Motor neuron (in vitro differentiated cells): ENCODE results near the gene OR1E2. TPM values are rescaled to one million over a fixed set of nuclear protein-coding genes. Genes with fewer than 3 reads are reported as not detected.
A peak's percentile ranks its signal among the peaks of the same experiment; 100 is the strongest.

Experiments used
- ATAC-seq, 8 experiments: fragments of 200-7000 bp; cut with Tn5 transposase; replicated peaks in 6 of 8; 2 replicates each; pipeline ENCODE4 v1.8.0; 2021; ENCODE audit warnings: mild to moderate bottlenecking in 8 of 8, moderate library complexity in 8 of 8
- H3K27ac ChIP-seq, 2 donors: fragments of 250-450 bp; sonication (Bioruptor Pico); 2 replicates each; pipeline ENCODE4 v1.9.0; 2021; ENCODE audit warnings: antibody characterized with exemption in 2 of 2, mild to moderate bottlenecking in 2 of 2, moderate library complexity in 1 of 2
- H3K4me1 ChIP-seq, 2 donors: fragments of 250-450 bp; sonication (Bioruptor Pico); replicated peaks in 1 of 2; 2 replicates each; pipeline ENCODE4 v1.6.1; 2021; ENCODE audit warnings: antibody characterized with exemption in 2 of 2, mild to moderate bottlenecking in 2 of 2, moderate library complexity in 1 of 2
- H3K4me3 ChIP-seq, 5 donors: fragments of 250-450 bp; sonication (Bioruptor Pico); 2 replicates each; pipeline ENCODE4 v1.9.0; 2021; ENCODE audit warnings: antibody characterized with exemption in 5 of 5, mild to moderate bottlenecking in 5 of 5, moderate library complexity in 4 of 5
- WGBS, 10 experiments: fragments of 450-650 bp; shearing (Covaris generic); methylation state at CpG; one replicate each; pipeline ENCODE4 v1.0.0; 2022; 5-methylcytosine and 5-hydroxymethylcytosine counted together
- in situ Hi-C, 9 experiments: fragments of 400-800 bp; cut with MboI; loops; one replicate each; pipeline ENCODE4 v1.15.0; 2021; ENCODE audit warnings: low sequenced_read_pairs in 9 of 9, low pct_unique_long_range_greater_than_20kb in 2 of 9; ENCODE audit not compliant: unreplicated experiment in 9 of 9
- total RNA-seq, 8 experiments: library from RNA; unstranded; fragments of 300-600 nt; gene quantifications; 2 replicates each; pipeline versions ENCODE4 v1.2.3 to v1.2.4, GENCODE V29; 2022

The OR1E2 gene
- total RNA-seq, 8 experiments from 2014 or later = 1.2 TPM; not detected in 7

GRCh38 chr17:3385869-3386816, 47.5 kb downstream of the OR1E2 start, which contains the start of gene OR3A2:
OR3A2 (minus strand) TSS chr17:3386308.
- Histone ChIP-seq H3K27ac (no peak within 1 kb of the TSS), H3K4me3 (peak within 1 kb of the TSS in 2 of 5 donors; percentile 17 to 18), H3K4me1 (no peaks in the 10 kb centered on the region)
- in situ Hi-C loops = no loop called here
- peak in 2 of 8 experiments; percentile 79 to 80 for ATAC-seq
- WGBS, 10 experiments = 14 to 100% (median 80%) methylated on average over 1 to 28 of the region's 92 CpGs; no CpG with 5 or more reads in 1 of the 10 experiments

Other genes with a start within 250 kb of the OR1E2 start
- gene OR1A2, start 236.3 kb downstream of the OR1E2 start, total RNA-seq = under 1 TPM in 1 of 8 experiments, not detected in 7; 0.52 TPM
- gene OR1A1, start 226.2 kb downstream of the OR1E2 start, total RNA-seq = under 1 TPM in 5 of 8 experiments, not detected in 3; 0.10 to 0.59 (median 0.38) TPM
- gene OR3A1, start 135.5 kb downstream of the OR1E2 start, total RNA-seq = under 1 TPM in 1 of 8 experiments, not detected in 7; 0.21 TPM
- 1 to 10 TPM in 1 of 8 experiments, under 1 TPM in 2, not detected in 5; 0.46 to 1.1 (median 0.62) TPM for gene OR3A2, start 47.5 kb downstream of the OR1E2 start, total RNA-seq
- under 1 TPM in 3 of 8 experiments, not detected in 5; 0.25 to 0.33 (median 0.27) TPM for gene OR1E1, start 35.4 kb downstream of the OR1E2 start, total RNA-seq
- gene OR3A3, start 22.5 kb downstream of the OR1E2 start, total RNA-seq = under 1 TPM in 5 of 8 experiments, not detected in 3; 0.10 to 0.47 (median 0.14) TPM
- gene SPATA22, start 38.0 kb upstream of the OR1E2 start, total RNA-seq = 1 to 10 TPM in 1 of 8 experiments, under 1 TPM in 3, not detected in 4; 0.19 to 1.7 (median 0.72) TPM
- gene ASPA, start 42.2 kb upstream of the OR1E2 start, total RNA-seq = 10 to 100 TPM in 2 of 8 experiments, under 1 TPM in 4, not detected in 2; 0.05 to 35.9 (median 0.46) TPM
- 1 to 10 TPM in 5 of 8 experiments, under 1 TPM in 3; 0.11 to 3.2 (median 1.2) TPM for gene TRPV3, start 124.0 kb upstream of the OR1E2 start, total RNA-seq
- 1 to 10 TPM; 2.2 to 6.3 (median 2.8) TPM for gene TRPV1, start 175.6 kb upstream of the OR1E2 start, total RNA-seq
- gene SHPK, start 202.4 kb upstream of the OR1E2 start, total RNA-seq = 10 to 100 TPM in 2 of 8 experiments, 1 to 10 TPM in 6; 6.1 to 14.4 (median 7.0) TPM
- gene CTNS, start 202.9 kb upstream of the OR1E2 start, total RNA-seq = 10 to 100 TPM in 5 of 8 experiments, 1 to 10 TPM in 3; 3.0 to 16.6 (median 10.9) TPM
- 100 to 1,000 TPM in 2 of 8 experiments, 10 to 100 TPM in 6; 19.2 to 314 (median 43.5) TPM for gene TAX1BP3, start 234.7 kb upstream of the OR1E2 start, total RNA-seq
- gene EMC6, start 235.0 kb upstream of the OR1E2 start, total RNA-seq = 10 to 100 TPM; 21.1 to 60.8 (median 38.2) TPM